GM19324 (cell line): ENCODE results near the gene GMPR2.

Source experiments
- ATAC-seq: cut with Tn5 transposase; IDR thresholded peaks from one replicate; pipeline ENCODE4 v1.9.1; 2021; ENCODE audit warnings: mild to moderate bottlenecking, moderate library complexity; ENCODE audit not compliant: unreplicated experiment, low FRiP score

GMPR2 gene

GRCh38 chr14:24249230-24250021, 16.7 kb downstream of the GMPR2 start:
- no peak for ATAC-seq

GRCh38 chr14:24250354-24250753, 17.6 kb downstream of the GMPR2 start:
- no peak for ATAC-seq

GRCh38 chr14:24251880-24252288, 19.2 kb downstream of the GMPR2 start:
- ATAC-seq: no peak

DNA sequence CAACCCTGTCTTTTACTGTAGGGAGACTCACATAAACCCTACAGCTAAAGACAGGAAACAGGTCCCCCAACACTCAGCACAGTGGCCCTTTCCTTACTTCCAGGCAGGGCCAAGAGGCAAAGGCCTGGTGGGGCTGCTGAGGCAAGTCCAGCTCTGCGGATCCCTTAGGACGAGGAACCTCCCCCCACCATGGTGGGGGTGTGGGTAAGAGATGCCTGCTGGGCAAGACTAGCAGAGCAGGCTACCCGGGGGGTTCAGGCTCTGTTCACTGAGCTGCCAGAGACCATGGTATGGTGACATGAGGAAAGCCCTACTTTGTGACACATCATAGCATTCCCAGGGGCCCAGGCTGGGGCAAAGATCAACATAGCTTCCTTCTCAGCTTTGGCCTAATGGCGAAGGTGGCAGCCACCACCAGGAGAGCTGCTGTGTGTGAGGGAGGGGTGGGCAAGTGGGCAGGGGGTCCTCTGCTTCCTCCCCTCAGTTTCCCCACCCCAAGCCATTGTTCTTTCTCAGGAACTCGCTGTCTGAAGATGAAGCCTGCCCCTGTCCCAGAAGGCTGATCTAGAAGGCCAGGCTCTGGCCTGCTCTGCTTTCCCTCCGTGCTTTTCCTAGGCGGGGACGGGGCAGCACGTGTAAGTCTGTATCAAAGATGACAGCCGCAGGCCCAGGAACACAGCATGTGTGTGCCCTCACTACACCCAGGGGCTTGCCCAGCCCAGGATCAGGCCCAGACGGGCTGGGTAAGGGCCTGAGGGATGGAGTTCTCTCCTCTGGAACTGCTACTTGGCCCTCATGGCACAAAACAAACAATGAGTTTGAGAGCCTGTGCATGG, 19.8 kb downstream of the GMPR2 start:
- ATAC-seq: no peak

- no peak for ATAC-seq
These were observed 21.2 kb downstream of the GMPR2 start for GRCh38 chr14:24253936-24254335.

- no peak for ATAC-seq
These were observed 22.1 kb downstream of the GMPR2 start for GRCh38 chr14:24254630-24255392.

DNA sequence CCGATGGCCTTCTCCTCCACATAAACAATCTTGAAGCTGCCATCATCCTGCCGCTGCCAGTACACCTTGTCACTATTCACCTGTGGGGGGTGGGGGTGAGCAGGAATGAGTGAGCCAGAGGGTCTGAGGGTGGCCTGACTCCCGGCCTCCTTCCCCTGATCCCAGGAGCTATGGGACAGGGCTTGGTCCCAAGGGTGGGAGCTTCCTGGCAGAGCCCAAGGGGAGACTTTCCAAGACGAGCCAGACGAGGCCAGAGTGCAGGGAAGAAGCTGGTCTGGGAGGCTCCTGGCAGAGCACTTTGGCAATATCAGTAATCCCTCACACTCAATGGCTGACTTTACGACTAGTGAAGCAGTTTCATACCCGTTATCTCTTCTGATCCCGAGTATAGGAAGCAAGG, 22.7 kb downstream of the GMPR2 start:
- ATAC-seq: no peak

DNA sequence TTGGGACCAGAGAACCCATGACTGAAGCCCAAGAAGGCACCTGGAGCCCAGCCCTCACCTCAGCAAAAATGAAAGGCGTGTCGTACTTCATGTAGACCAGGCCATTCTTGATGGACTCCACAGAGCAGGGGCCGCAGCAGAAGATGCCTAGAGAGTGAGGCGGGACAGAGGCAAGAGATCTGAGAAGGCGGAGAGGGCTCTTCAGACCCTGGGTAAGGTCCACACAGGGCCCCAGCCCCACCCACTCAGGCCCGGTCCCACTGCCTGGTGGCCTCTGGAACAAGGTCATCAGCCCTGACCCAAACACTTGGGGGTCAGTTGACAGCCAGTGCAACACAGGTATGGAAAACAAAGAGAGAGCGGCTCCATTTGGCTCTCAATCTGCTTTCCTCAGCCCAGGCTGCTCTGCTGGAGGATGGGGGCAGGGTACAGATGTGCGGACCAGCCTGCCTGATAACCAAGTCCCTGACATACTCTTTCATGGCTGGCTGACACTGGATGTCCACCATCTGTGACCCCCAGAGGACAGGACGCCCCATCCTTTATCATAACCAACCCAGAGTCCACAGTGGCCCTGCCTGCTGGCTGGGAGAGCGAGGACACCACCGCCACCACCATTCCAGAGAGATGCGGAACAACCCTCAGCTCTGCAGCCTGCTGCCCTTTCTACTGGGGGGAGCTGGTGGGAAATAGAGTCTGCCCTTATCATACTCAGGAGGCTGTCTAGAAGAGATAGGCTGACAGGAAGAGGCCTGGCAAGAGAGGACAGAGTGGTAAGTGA, 23.4 kb downstream of the GMPR2 start:
- ATAC-seq: no peak

DNA sequence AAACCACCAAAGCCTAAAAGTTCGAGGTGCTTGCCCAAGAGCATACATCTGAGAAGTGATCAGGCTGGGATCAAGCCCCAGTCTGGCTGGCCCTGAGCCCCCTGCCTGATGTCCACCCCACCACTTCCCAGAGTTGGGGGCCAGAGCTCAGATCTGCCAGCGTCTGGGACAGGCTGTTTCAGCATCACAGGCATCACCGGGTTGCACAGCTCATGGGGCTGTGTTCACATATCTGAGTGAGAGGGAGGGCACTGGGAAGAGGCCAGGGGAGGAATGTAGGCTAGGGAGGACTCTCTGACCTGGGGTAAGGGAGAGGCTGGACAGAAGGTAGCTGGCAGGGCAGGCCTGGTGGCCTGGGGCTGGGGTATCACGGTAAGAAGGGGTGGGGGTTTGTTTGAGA, 24.2 kb downstream of the GMPR2 start:
- ATAC-seq: no peak

GRCh38 chr14:24258119-24258518, 25.4 kb downstream of the GMPR2 start:
- no peak for ATAC-seq

GRCh38 chr14:24258548-24259265, 26.0 kb downstream of the GMPR2 start:
- ATAC-seq: no peak

DNA sequence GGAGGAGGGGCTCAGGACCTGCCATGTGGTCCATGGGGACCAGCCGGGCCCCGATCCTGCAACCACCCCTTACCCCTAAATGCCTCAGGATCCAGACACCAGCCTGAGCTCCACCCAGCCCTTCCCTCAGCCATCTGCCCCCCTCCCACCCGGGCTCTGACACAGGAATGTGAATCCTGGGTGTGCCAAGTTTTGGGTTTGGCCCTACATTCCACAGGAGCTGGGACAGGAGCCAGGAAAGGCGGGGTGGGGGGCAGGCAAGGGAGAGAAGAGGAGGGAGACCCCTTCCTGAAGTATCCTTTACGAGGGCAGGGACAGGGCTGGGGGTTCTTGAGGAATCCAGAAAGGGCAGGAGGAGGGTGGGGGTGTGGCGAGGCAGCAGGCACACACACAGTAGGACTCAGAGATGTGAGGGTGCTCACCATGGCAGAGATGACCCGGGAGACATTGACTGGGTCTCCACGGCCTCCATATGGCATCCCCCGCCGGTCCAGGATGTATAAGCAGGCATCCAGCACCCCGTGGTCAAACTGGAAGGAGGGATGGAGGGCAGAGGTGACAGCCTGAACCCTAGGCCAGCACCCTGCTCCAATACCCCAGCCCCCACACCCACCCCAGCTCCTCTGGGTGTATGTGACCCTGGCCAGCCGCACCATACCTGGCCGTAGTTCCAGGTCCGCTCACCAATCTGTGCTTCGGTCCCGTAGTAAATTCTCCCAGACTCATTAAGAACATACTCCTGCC, 26.7 kb downstream of the GMPR2 start:
- ATAC-seq: no peak

DNA sequence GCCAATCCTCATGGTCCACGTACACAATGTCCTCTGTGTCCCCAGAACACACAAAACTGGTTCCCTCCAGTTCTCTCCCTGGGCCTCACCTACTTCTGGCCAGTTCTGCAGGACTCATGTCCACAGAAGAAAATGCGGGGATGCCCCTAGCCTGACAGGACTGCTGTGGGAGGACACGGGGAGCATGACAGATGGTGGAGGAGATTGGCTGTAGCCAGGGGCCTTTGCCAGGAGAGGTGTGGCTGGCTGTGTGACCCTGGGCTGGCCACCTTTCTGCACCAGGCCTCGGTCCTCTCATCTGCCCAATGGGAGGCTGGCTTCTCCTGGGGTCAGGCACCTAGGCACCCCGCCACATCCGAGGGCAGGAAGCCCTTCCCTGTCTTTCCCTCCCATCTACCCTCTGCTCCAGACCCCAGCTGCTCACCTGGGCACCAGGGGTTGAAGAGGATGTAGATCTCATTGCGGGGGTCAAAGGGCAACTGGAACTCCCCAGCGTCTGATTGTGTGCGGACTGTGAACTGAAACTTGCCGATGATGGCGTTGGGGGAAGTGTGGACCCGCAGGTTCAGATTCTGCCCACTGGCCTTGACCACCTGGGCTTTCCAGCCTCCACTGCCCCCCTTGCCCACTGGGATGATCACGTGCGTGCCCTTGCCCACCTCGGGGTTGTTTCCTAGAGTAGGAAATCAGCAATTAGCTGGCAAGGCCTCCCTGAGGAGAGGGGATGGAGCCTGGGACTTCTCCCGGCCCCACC, 27.5 kb downstream of the GMPR2 start:
- ATAC-seq: no peak

DNA sequence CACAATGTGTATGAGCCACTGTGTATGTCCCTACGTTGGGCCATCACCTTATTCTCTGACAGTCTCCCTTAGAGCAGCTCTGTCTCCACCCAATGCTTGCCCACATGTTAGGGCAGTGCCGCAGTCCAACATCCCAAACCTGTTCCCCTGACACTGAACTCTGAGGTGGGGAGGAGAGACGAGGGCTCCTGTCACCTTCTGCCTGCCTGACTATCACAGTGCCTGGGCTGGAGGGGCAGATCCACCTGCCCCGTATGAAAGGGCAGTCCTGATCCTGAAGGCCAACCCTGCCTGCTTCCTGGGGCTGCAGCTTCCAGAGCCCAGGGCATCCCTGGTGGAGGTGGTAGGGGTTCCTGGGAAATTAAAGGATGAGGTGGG, 28.0 kb downstream of the GMPR2 start:
- no peak for ATAC-seq

GRCh38 chr14:24261256-24261968, 28.7 kb downstream of the GMPR2 start:
- ATAC-seq: no peak

DNA sequence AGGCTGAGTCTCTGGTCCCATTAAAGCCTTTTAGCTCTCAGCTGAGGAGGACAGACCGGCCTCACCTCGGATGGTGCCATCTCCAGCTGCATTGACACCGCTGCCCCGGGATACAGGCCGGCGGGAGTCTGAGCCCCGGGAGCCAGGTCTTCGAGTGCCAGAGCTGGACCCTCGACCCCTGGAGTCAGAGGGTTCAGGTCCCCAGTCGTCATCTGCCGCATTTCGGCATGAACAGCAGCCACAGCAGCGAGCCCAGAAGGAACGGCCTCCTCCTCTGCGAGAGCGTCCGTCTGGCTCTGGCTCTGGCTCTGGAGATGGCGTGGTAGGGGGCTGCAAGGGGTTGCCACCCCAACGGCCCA, 29.2 kb downstream of the GMPR2 start:
- no peak for ATAC-seq

DNA sequence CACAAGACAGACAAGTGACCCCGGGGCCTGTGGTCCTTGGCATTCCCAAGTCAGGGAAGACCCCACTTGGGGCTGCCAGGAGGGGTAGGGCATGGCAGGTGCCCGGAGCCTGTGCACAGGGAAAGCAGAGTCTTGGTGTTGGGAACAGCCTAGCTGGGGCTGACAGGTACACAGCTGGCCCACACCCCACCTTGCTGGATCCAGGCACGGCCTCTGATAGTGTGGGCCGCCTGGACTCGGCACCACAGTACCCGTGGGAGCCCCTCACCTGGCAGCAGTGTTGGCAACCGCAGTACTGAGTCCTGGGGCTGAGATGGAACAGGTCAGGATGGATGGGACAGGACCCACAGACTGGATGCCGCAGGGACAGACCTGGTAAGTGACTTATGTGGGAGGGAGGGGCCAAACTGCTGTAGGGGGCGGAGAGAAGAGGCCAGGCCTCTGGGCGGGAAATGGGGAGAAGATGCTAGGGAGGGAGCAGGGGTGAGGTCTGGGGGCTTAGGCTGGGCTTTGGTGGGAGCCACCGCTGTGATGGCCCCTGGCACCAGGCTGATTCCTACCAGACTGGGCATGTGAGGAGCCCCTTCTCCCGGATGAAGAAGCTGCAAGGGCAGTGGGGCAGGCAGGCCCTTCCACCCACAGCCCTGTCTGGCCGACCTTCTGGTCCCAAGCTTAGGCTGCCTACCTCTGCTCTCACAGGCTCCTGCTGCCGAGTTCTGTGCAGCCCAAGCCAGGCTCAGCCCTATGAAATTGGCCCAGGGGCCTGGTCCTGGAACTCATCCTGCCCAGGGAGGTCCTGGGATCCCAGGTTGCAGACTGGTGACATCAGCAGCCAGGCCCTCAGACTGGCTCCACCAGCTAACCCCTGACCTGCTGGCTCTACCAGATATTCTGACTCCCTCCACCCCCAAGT, 30.3 kb downstream of the GMPR2 start, which contains the start of gene TGM1:
Gene TGM1, minus strand, starts transcription at position 357 of the 913 bp plus-strand sequence. CDS start 825 bp downstream, outside the sequence.
- no peak for ATAC-seq
